Activated gamma-delta T cell (primary cell): ENCODE results near the gene GAL3ST2.
"Not testable (repeated sequence)": the region's sequence is repeated elsewhere in the genome, so short reads cannot be mapped to it uniquely, and the experiment has no call there.

Source experiments
- DNase-seq: peaks from one replicate; lab custom pipeline; 2025; lab: John Stamatoyannopoulos, UW

Gene GAL3ST2

GRCh38 chr2:241795021-241795999 lies 18.7 kb downstream of the GAL3ST2 start:
- DNase-seq, result no peak

- no peak for DNase-seq
Observed at GRCh38 chr2:241796209-241796608, 19.6 kb downstream of the GAL3ST2 start.

- DNase-seq, result no peak
Observed at GRCh38 chr2:241796610-241797138, 20.1 kb downstream of the GAL3ST2 start.

- DNase-seq, result no peak
Observed at GRCh38 chr2:241797441-241798080, 20.9 kb downstream of the GAL3ST2 start.

GRCh38 chr2:241798081-241798630 lies 21.5 kb downstream of the GAL3ST2 start:
- no peak for DNase-seq

- DNase-seq, result no peak
Observed at GRCh38 chr2:241798631-241799521, 22.3 kb downstream of the GAL3ST2 start.

GRCh38 chr2:241799522-241800197 lies 23.0 kb downstream of the GAL3ST2 start:
- no peak for DNase-seq

- DNase-seq, result not testable (repeated sequence)
Observed at GRCh38 chr2:241800198-241800903, 23.7 kb downstream of the GAL3ST2 start.

- no peak for DNase-seq
Observed at GRCh38 chr2:241801611-241802420, 25.2 kb downstream of the GAL3ST2 start.

GRCh38 chr2:241802421-241803318 lies 26.0 kb downstream of the GAL3ST2 start:
- no peak for DNase-seq

- DNase-seq, result no peak
Observed at GRCh38 chr2:241803387-241804325, 27.0 kb downstream of the GAL3ST2 start.

GRCh38 chr2:241804326-241805229 lies 28.0 kb downstream of the GAL3ST2 start:
- no peak for DNase-seq

GRCh38 chr2:241806217-241806616 lies 29.6 kb downstream of the GAL3ST2 start:
- not testable (repeated sequence) for DNase-seq

GRCh38 chr2:241808051-241808720 lies 31.6 kb downstream of the GAL3ST2 start:
- no peak for DNase-seq

- DNase-seq, result no peak
Observed at GRCh38 chr2:241808721-241809382, 32.2 kb downstream of the GAL3ST2 start, which contains the start of gene NEU4. Gene NEU4, plus strand, starts transcription at chr2:241809193. Its CDS starts 5,292 bp downstream, at chr2:241814485.
